Fibroblast of villous mesenchyme (primary cell): Measurements from ENCODE around the gene CACNG4. TPM values are rescaled to one million over a fixed set of nuclear protein-coding genes. Genes with fewer than 3 reads are reported as not detected.

Experiments used
- DNase-seq: peaks from one replicate; pipeline ENCODE4 v3.0.0-alpha.2; 2010; ENCODE audit warnings: low read depth
- H3K4me3 ChIP-seq: 2 replicates; pipeline ENCODE4 v1.5.1; 2011; ENCODE audit warnings: low read depth, mild to moderate bottlenecking, low read length
- CTCF ChIP-seq: IDR thresholded peaks from 2 replicates; pipeline ENCODE4 v1.5.1; 2012; ENCODE audit warnings: low read depth, mild to moderate bottlenecking, low read length; ENCODE audit not compliant: insufficient read depth
- total RNA-seq: library from RNA; depleted of rRNA; stranded (reverse); fragments of >200 nt; gene quantifications from 2 replicates; pipeline ENCODE4 v1.2.3, GENCODE V29; 2012

CACNG4 gene
- total RNA-seq, 1 donor: not detected

GRCh38 chr17:66986659-66987058 lies 22.2 kb downstream of the CACNG4 start:
- DNase-seq: no peak
- no peak for TF ChIP-seq CTCF
- no peak overlapping the region for H3K4me3 ChIP-seq

- DNase-seq: no peak
- no peak overlapping the region for H3K4me3 ChIP-seq
- no peak for TF ChIP-seq CTCF
Observed at GRCh38 chr17:66987059-66987616, 22.6 kb downstream of the CACNG4 start.

GRCh38 chr17:66988069-66988798 lies 23.7 kb downstream of the CACNG4 start:
- no peak overlapping the region for H3K4me3 ChIP-seq
- no peak for TF ChIP-seq CTCF
- no peak for DNase-seq

DNA sequence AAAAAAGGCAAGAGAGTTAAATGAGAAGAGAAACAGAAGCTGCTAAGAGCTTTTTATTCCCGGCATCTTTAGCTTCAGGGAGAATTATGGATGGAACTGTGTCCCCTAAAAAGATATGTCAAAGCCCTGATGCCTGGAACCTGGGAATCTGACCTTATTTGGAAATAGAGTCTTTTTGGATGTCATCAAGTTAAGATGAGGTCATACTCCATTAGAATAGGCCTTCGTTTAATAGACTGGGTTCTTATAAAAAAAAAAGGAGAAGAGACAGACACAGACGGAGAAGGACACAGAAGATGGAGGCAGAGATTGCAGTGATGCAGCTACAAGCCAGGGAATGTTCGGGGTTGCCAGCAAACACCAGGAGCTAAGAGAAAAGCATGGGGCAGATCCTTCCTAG lies 24.6 kb downstream of the CACNG4 start:
- TF ChIP-seq CTCF: no peak
- no peak for DNase-seq
- H3K4me3 ChIP-seq: no peak overlapping the region

DNA sequence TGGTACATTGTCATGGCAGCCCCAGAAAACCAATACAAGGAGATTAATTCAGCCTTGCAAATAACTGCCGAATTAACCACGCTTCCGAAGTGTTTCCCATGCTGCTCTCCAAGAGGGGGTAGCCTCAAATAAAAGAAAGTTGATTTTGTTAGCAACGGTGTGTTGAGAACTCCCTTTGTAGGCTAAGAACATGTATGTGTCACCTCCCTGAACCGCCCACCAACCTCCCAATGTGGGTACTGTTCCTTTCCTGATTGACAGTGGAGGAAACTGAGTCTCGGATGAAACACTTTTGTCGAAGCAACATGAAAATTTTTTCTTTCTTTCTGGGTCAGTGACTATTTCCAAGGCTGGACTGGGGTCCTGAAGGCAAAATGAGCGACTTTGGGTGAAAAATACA lies 25.1 kb downstream of the CACNG4 start:
- no peak for DNase-seq
- no peak overlapping the region for H3K4me3 ChIP-seq
- no peak for TF ChIP-seq CTCF

GRCh38 chr17:66990047-66990446 lies 25.5 kb downstream of the CACNG4 start:
- no peak for TF ChIP-seq CTCF
- DNase-seq: no peak
- H3K4me3 ChIP-seq: no peak overlapping the region
